HG03139 (cell line): ENCODE measurements around the gene KCNK15.

Experiments used
- ATAC-seq: cut with Tn5 transposase; IDR thresholded peaks from one replicate; pipeline ENCODE4 v1.9.1; 2021; ENCODE audit not compliant: unreplicated experiment

The KCNK15 gene

GRCh38 chr20:44784688-44785087, 39.0 kb downstream of the KCNK15 start:
- ATAC-seq = no peak

GRCh38 chr20:44785768-44786167, 40.1 kb downstream of the KCNK15 start:
- ATAC-seq = no peak

- no peak for ATAC-seq
Measured at GRCh38 chr20:44787299-44787698, 41.6 kb downstream of the KCNK15 start.

- ATAC-seq = no peak
Measured at GRCh38 chr20:44788706-44789456, 43.2 kb downstream of the KCNK15 start.

- no peak for ATAC-seq
Measured at GRCh38 chr20:44790638-44791393, 45.2 kb downstream of the KCNK15 start.

GRCh38 chr20:44792796-44793195, 47.1 kb downstream of the KCNK15 start:
- ATAC-seq = no peak

GRCh38 chr20:44795836-44796235, 50.2 kb downstream of the KCNK15 start:
- ATAC-seq = no peak

GRCh38 chr20:44796311-44796710, 50.6 kb downstream of the KCNK15 start:
- no peak for ATAC-seq

GRCh38 chr20:44796758-44797457, 51.2 kb downstream of the KCNK15 start:
- no peak for ATAC-seq

GRCh38 chr20:44799691-44800090, 54.0 kb downstream of the KCNK15 start:
- ATAC-seq = no peak

- ATAC-seq = no peak
Measured at GRCh38 chr20:44800391-44801046, 54.9 kb downstream of the KCNK15 start.
